Activated CD4-positive, alpha-beta T cell treated with anti-CD3 and anti-CD28 coated beads, Interleukin-2, amount 10 ng/mL, durations not matched to agents 24 days and 14 days (primary cell): ENCODE measurements around the gene LPP. TPM values are rescaled to one million over a fixed set of nuclear protein-coding genes. Genes with fewer than 3 reads are reported as not detected.

Experiments
- DNase-seq: peaks from one replicate; pipeline ENCODE4 v3.0.0; 2022
- H3K27ac Mint-ChIP-seq: one replicate; pipeline ENCODE4 v1.8.0; 2022; ENCODE audit warnings: mild to moderate bottlenecking, mixed read lengths
- H3K27me3 Mint-ChIP-seq: one replicate; pipeline ENCODE4 v1.8.0; 2022; ENCODE audit warnings: mixed read lengths
- H3K36me3 Mint-ChIP-seq: one replicate; pipeline ENCODE4 v1.8.0; 2022; ENCODE audit warnings: low read depth, mild to moderate bottlenecking, mixed read lengths
- H3K4me1 Mint-ChIP-seq: one replicate; pipeline ENCODE4 v1.8.0; 2021; ENCODE audit warnings: mixed read lengths
- H3K4me3 Mint-ChIP-seq: one replicate; pipeline ENCODE4 v1.8.0; 2022; ENCODE audit warnings: mild to moderate bottlenecking, moderate library complexity, mixed read lengths
- H3K9me3 Mint-ChIP-seq: one replicate; pipeline ENCODE4 v1.8.0; 2021; ENCODE audit warnings: mixed read lengths
- intact Hi-C: fragments of 100-400 bp; cut with micrococcal nuclease; formaldehyde crosslinking; loops from one replicate; pipeline ENCODE4 v1.15.1; 2023
- total RNA-seq: library from RNA; stranded (reverse); gene quantifications from 2 replicates; pipeline ENCODE4 v1.2.3, GENCODE V29; 2022

LPP gene, protein sequence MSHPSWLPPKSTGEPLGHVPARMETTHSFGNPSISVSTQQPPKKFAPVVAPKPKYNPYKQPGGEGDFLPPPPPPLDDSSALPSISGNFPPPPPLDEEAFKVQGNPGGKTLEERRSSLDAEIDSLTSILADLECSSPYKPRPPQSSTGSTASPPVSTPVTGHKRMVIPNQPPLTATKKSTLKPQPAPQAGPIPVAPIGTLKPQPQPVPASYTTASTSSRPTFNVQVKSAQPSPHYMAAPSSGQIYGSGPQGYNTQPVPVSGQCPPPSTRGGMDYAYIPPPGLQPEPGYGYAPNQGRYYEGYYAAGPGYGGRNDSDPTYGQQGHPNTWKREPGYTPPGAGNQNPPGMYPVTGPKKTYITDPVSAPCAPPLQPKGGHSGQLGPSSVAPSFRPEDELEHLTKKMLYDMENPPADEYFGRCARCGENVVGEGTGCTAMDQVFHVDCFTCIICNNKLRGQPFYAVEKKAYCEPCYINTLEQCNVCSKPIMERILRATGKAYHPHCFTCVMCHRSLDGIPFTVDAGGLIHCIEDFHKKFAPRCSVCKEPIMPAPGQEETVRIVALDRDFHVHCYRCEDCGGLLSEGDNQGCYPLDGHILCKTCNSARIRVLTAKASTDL
- 39.5 and 41.4 TPM in 2 replicates for total RNA-seq

DNA sequence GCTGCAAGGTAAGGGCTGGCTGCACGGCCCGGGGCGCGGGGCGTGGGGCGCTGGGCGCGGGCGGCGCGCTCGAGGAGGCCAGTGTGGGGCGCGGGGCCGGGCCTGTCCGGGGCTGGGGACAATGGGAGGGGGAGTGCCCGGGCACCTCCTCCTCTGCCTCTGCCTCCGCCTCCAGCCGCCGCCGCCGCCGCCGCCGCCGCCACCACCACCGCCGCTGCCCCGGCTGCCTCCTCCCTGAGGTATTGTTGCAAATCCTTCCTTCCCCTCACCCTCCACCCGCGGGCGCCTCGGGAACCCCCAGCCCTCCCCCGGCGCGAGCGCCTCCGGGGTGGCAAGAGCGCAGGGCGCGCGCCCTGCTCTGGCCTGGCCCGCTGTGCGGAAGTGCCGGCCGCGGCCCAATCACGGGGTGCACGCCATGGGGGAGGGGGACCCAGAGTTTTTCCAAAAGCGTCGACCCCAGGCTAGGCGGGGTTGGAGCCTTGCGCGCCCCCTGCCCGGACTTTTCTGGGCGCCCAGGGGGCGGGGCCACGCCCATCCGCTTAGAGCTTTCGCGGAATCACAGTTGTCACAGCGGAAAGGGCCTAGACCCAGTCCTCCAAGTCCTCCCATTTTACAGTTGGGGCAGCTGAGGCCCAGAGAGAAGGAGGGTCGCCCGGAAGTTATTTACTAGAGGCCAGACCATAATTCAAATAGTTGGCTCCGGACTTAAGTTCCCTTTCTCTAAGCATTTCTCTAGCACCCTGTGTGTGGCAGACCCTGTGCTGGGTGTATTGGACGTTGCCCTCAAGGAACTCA, at the start of gene LPP:
LPP (plus strand) TSS at position 144 of the 795 bp plus-strand sequence. CDS start 251,964 bp downstream, outside the sequence.
- Mint-ChIP-seq H3K27me3 (no peaks in the 10 kb centered on the region), H3K27ac (peak within 1 kb of the TSS; percentile 90), H3K9me3 (peaks cover 2% of the 10 kb centered on the region), H3K36me3 (peaks cover 14% of the 10 kb centered on the region), H3K4me1 (peaks cover 58% of the 10 kb centered on the region), H3K4me3 (peak within 1 kb of the TSS; percentile 86)
- intact Hi-C loops, result loop anchor here (1.0 to 10.0 kb wide), 14 partner anchors 10 to 981 kb away; partner anchors contain the start of gene BCL6
- DNase-seq, result peak; percentile 97

DNA sequence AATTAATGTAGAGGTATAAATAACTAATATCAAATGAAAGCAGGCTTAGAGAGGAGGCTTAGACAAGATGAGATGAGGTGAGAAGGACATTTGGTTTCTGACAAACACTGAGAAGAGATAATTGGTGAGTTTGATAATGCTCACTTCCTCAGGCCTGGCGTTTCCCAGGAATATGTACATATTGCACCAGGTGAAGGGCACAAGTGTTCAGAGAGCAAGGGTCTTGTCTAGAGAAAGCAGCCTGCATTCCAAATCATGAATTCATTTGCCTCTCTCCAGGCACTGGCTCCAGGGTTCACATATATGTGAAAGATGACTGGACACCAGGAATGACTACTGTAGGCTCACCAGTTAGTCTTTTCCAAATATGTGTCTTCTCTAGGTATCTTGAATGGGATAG, 48.0 kb upstream of the LPP start:
- Mint-ChIP-seq H3K4me1 (peaks cover 6% of the 10 kb centered on the region), H3K36me3 (peaks cover 3% of the 10 kb centered on the region), H3K27ac (no peak overlapping the region), H3K4me3 (no peak overlapping the region), H3K9me3 (peaks cover 17% of the 10 kb centered on the region), H3K27me3 (peaks cover 6% of the 10 kb centered on the region)
- intact Hi-C loops, result no loop called here
- no peak for DNase-seq

DNA sequence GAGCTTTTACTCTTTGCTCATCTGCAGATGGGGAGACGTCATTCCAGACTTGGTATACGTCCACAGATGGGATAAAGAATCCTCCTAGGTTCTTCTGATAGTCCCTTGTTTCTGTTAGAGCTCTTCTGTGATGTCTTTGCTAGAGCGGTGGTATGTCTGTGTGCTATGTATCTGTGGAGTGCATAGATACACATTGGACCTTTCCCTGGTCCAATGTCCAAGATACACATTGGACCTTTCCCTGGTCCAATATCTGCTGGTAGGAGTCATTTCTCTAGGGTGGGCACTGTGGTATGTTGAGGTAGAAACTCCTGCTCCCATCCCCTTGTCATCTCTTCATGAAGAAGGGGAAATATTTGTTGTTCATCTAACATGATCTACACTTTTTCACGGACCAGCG, 47.5 kb upstream of the LPP start:
- intact Hi-C loops, result no loop called here
- no peak overlapping the region for H3K4me3 Mint-ChIP-seq
- no peak for DNase-seq

DNA sequence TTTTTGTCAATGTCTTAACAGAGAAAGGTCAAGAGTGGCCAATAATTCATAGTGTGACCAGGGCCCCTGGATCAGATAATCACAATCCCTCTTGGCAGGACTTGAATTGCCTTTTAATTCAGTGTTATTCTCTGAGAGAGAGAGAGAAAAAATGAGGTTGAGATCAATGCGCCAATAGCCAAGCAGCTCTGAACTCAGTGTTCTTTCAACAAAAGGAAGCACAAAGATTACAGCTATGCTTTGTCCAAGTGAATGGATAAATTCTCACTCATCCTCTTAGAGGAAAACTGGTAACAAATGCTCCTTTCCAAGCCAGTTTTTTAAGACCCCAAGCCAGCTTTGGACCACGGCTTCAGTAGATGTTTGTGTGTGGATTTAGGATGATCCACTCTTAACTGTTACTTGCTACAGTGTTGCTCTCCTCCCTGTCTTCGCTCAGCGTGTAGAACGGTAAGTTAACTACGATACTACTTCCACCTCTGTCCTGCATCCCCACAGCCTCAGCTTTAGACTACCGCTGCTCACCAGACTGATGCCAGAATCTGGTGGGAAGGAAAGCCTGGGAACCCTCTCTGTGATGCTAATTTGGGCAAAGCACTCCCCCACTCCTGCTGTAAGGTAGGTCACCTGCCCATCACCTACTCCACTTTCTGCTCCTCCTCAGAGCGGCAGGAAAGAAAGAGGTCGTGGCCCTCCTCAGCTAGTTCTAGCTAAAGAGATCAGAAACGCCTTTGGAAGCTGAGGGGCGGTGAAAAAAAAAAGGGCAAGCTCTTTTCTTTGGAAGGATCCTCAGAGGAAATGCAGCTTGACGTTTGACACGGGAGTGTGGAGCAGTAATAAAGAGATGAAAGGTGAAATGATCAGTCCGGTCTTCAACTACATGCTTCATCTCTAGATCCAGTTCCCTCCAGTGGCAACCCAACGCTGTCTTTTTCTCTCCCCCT, 46.8 kb upstream of the LPP start:
- Mint-ChIP-seq H3K9me3 (peaks cover 9% of the 10 kb centered on the region), H3K27ac (no peak overlapping the region), H3K4me1 (peaks cover 6% of the 10 kb centered on the region), H3K36me3 (peaks cover 1% of the 10 kb centered on the region), H3K4me3 (no peak overlapping the region), H3K27me3 (peaks cover 6% of the 10 kb centered on the region)
- intact Hi-C loops, result no loop called here
- DNase-seq, result no peak

More for the DNA sequence above, 47.5 kb upstream of the LPP start:
- Mint-ChIP-seq H3K36me3 (peaks cover 2% of the 10 kb centered on the region), H3K9me3 (peaks cover 12% of the 10 kb centered on the region), H3K4me1 (peaks cover 6% of the 10 kb centered on the region), H3K27me3 (peaks cover 6% of the 10 kb centered on the region), H3K27ac (no peak overlapping the region)

DNA sequence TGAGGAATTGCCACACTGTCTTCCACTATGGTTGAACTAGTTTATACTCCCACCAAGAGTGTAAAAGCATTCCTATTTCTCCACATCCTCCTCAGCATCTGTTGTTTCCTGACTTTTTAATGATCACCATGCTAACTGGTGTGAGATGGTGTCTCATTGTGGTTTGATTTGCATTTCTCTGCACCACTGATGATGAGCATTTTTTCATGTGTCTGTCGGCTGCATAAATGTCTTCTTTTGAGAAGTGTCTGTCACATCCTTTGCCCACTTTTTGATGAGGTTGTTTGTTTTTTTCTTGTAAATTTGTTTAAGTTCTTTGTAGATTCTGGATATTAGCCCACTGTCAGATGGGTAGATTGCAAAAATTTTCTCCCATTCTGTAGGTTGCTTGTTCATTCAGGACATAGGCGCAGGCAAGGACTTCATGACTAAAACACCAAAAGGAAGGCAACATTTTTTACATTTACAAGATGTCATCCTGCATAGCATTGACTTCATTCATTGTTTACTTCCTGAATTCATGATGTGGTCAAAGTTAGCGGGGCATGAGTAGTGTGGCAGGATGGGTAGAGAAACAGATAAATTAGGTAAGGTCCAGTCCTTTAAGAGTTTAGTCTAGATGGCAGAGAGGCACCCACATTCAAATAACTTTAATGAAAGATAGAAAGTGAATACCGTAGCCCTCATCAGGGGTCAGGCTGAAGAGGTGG, 45.1 kb upstream of the LPP start:
- intact Hi-C loops, result no loop called here
- Mint-ChIP-seq H3K9me3 (peaks cover 8% of the 10 kb centered on the region), H3K4me1 (peaks cover 8% of the 10 kb centered on the region), H3K36me3 (peaks cover 1% of the 10 kb centered on the region), H3K27ac (no peak overlapping the region), H3K27me3 (peaks cover 6% of the 10 kb centered on the region), H3K4me3 (no peak overlapping the region)
- no peak for DNase-seq

DNA sequence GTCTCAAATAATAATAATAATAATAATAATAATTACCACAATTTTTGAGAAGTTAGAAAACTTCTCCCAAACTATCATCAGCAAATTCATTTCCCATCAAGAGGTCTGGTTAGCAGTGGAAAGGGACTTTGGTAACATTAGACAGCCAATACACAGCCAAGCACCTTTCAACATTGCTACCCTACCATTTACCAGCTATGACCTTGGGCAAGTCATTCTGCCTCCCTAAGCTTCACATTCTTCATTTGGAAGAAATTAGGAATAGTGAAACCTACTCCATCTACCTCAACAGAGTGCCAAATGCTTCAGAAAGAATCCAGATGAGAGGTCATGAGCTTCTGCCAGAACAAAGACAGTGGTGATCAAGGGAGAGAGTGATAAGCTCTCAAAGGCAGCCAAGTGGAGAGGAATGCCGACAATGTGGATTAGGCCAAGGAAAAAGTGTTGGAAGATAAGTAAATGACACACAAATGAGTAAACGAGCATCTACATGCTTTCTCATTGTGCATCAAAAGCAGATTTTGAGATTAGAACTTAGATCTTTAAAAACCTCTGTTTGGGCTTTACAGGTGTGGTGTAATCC, 42.9 kb upstream of the LPP start:
- Mint-ChIP-seq H3K27ac (no peak overlapping the region), H3K27me3 (peaks cover 5% of the 10 kb centered on the region), H3K4me1 (peaks cover 10% of the 10 kb centered on the region), H3K36me3 (peaks cover 1% of the 10 kb centered on the region), H3K4me3 (no peak overlapping the region), H3K9me3 (peaks cover 8% of the 10 kb centered on the region)
- DNase-seq, result no peak
- intact Hi-C loops, result no loop called here

DNA sequence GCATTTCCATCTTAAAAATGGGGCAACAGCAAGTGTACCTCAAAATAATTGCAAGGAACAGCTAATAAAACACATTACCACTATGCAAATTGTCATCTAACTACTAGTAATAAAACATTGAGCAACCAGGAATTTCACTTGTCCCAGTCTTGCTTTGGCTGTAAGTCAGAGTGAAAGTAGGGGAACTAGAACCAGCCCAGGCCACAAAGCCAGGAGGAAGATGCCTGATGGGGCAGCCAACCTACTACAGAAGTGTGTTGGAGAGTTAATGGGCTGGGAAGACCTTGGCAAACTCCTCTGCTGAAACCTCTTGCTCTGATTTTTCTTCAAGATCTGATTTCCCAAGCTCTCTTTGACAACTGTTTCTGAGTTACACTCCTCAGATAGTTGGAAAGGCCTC, 40.2 kb upstream of the LPP start:
- peaks cover 3% of the 10 kb centered on the region for H3K27me3 Mint-ChIP-seq
- DNase-seq, result no peak
- H3K4me3 Mint-ChIP-seq, result no peak overlapping the region
- peaks cover 6% of the 10 kb centered on the region for H3K9me3 Mint-ChIP-seq
- intact Hi-C loops, result no loop called here
- no peak overlapping the region for H3K27ac Mint-ChIP-seq
- peaks cover 1% of the 10 kb centered on the region for H3K36me3 Mint-ChIP-seq
- H3K4me1 Mint-ChIP-seq, result peaks cover 9% of the 10 kb centered on the region

DNA sequence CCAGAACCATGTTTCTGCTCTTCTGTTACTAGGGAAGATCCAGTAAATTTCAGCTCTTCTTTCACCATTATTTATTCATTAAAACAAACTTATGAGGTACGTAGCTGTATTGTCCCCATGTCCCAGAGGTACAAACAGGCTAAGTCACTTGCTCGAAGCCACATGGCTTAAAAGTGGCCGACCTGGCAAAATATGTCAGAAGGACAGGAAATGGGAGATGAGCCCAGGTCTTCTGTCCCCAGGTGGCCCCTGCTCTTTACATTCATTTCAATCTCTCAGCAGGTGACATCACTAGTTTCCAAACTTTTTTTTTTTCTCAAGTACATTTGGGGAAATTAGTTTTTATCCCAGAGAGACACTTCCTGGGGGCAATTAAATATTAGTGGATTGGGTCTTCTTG, 34.1 kb upstream of the LPP start:
- Mint-ChIP-seq H3K4me1 (peaks cover 17% of the 10 kb centered on the region), H3K36me3 (no peaks in the 10 kb centered on the region), H3K4me3 (no peak overlapping the region), H3K9me3 (peaks cover 3% of the 10 kb centered on the region), H3K27me3 (peaks cover 6% of the 10 kb centered on the region), H3K27ac (no peak overlapping the region)
- DNase-seq, result no peak
- intact Hi-C loops, result loop anchor here (5.0 kb wide), 1 partner anchor 143 kb away; no protein-coding TSS in a partner anchor

DNA sequence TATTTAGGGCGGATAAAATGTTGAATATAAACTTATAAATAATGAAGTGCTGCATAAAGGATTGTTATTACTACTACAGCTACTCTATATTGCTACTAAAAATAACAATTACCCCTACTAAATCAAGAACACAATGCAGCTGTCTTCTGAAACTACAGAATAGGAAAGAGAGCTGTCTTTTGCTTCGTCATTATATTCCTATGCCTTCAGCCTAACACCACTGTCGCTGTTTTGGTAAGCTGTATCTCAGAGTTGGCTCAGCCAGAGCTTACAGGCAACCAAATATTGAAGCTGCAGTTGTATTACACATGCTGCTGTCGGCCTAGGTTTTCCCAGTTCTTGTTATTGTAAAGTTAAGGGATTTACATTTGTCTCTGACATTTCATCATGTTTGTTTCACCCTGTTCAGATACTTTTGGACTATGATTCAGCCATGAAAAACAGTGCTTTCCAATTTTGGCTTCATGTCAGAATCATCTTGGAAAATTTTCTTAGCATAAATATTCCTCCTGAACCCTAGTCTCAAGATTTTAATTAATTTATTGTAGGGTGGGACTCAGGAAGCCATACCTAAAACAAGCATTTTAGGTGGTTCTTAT, 31.3 kb upstream of the LPP start:
- intact Hi-C loops, result loop anchor here (1.0 to 5.0 kb wide), 5 partner anchors 61 to 316 kb away; no protein-coding TSS in a partner anchor
- H3K4me3 Mint-ChIP-seq, result no peak overlapping the region

DNA sequence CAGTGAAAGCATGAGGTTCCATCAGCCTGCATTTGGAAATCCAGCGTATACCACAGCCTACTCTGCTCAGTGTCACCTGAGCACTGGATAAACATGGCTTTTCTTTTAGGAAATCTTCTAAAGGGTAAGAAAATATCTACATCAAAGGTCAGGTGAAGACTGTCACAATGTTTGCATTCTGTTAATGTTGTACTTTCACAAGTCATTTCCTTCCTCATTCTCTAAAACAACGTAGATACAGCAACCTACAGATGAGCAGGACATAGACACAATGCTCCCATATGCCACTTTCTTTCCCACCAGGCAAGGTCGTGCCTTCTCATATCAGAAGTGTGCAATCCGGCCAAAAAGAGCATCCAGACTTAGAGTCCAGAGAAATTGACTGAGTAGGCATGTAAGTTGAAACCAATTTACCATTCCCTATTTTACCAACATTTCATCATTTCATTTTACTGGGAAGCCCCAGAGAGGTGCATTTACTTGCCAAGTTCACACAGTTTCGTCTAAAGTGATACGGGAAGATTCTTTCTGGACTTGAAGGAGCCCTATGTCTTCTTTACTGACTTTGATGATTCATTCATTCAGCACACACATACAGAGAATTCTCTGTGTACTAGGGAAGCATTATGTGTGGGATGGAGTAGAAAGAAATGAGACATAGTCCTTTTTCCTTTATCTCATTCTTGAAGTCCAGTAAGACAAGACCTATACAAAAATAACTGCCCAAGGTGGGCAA, 30.6 kb upstream of the LPP start:
- H3K27ac Mint-ChIP-seq, result peak overlapping the region; percentile 45
- DNase-seq, result no peak
- no peak overlapping the region for H3K4me3 Mint-ChIP-seq
- H3K9me3 Mint-ChIP-seq, result peaks cover 3% of the 10 kb centered on the region
- no peaks in the 10 kb centered on the region for H3K36me3 Mint-ChIP-seq
- intact Hi-C loops, result loop anchor here (1.0 to 5.0 kb wide), 5 partner anchors 62 to 317 kb away; no protein-coding TSS in a partner anchor
- peaks cover 17% of the 10 kb centered on the region for H3K4me1 Mint-ChIP-seq
- peaks cover 5% of the 10 kb centered on the region for H3K27me3 Mint-ChIP-seq

More for the DNA sequence above, 31.3 kb upstream of the LPP start:
- H3K27ac Mint-ChIP-seq, result no peak overlapping the region
- no peaks in the 10 kb centered on the region for H3K36me3 Mint-ChIP-seq
- no peak for DNase-seq
- peaks cover 5% of the 10 kb centered on the region for H3K27me3 Mint-ChIP-seq
- H3K4me1 Mint-ChIP-seq, result peaks cover 17% of the 10 kb centered on the region
- H3K9me3 Mint-ChIP-seq, result peaks cover 3% of the 10 kb centered on the region

DNA sequence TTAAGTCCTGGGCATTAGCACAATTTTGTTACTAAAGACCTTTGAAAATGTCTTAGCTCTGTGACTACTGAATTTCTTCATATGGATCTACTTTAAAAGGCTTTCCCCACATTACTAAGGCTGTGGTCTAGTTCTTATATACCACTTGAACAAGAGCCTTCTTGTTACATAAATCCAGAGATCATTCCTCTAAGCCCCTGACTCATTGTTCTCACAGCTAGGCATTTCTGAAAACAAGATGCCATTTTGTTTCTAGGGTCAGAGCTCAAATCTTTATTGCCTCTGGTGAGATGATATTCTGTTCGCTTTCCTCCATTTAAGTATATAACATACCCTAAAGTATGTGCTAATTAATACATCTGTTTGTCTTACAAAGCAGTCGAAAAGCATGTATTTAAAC, 29.8 kb upstream of the LPP start:
- H3K36me3 Mint-ChIP-seq, result no peaks in the 10 kb centered on the region
- peak overlapping the region; percentile 13 for H3K4me3 Mint-ChIP-seq
- peaks cover 2% of the 10 kb centered on the region for H3K27me3 Mint-ChIP-seq
- intact Hi-C loops, result loop anchor here (5.0 kb wide), 1 partner anchor 147 kb away; no protein-coding TSS in a partner anchor
- peaks cover 3% of the 10 kb centered on the region for H3K9me3 Mint-ChIP-seq
- H3K27ac Mint-ChIP-seq, result peak overlapping the region; percentile 58
- DNase-seq, result no peak
- peaks cover 17% of the 10 kb centered on the region for H3K4me1 Mint-ChIP-seq
